HepG2 (cell line): Measurements from ENCODE around the gene RPTOR. TPM values are rescaled to one million over a fixed set of nuclear protein-coding genes. Genes with fewer than 3 reads are reported as not detected.

Experiments
- ASH2L ChIP-seq: fragments of 300-600, 200-600 bp; sonication (generic); IDR thresholded peaks from 2 replicates; pipeline ENCODE4 v1.7.0; 2017; ENCODE audit warnings: low read depth, mild to moderate bottlenecking, moderate library complexity, mixed read lengths, low read length; ENCODE audit not compliant: insufficient read length
- CC2D1A ChIP-seq: sonication (generic); formaldehyde crosslinking; IDR thresholded peaks from 2 replicates; pipeline ENCODE4 v1.8.1; 2023; ENCODE audit warnings: mild to moderate bottlenecking, missing genetic modification reagents
- DMAP1 ChIP-seq: IDR thresholded peaks from 2 replicates; pipeline ENCODE4 v1.6.1; 2016
- HNF1A ChIP-seq, 2 experiments: sonication (generic) in 1 of 2; formaldehyde crosslinking in 1 of 2; IDR thresholded peaks; 2 replicates each; pipeline versions ENCODE4 v1.4.0 to v1.6.1; 2016 to 2020; ENCODE audit warnings: borderline replicate concordance in 1 of 2, low read depth in 1 of 2, mild to moderate bottlenecking in 1 of 2, missing genetic modification reagents in 1 of 2
- LCORL ChIP-seq, 2 experiments: fragments of 450-650 bp in 1 of 2; sonication (generic) in 1 of 2; formaldehyde crosslinking in 1 of 2; IDR thresholded peaks; 2 replicates each; pipeline versions ENCODE4 v1.5.0 to v1.6.1; 2017 to 2020; ENCODE audit warnings: antibody characterized with exemption in 1 of 2, missing genetic modification reagents in 1 of 2
- NR2F1 ChIP-seq, 2 experiments: fragments of 450-650 bp in 1 of 2; formaldehyde crosslinking in 1 of 2; IDR thresholded peaks; 2 replicates each; pipeline versions ENCODE4 v1.5.0 to v1.6.1; 2016 to 2020; ENCODE audit warnings: mild to moderate bottlenecking in 1 of 2, missing compliant biosample characterization in 1 of 2, missing genetic modification reagents in 1 of 2, moderate library complexity in 1 of 2
- PCBP2 ChIP-seq: fragments of 200-400 bp; formaldehyde crosslinking; optimal IDR thresholded peaks from 2 replicates; pipeline ENCODE3; 2018; ENCODE audit warnings: low read length, low read depth; ENCODE audit not compliant: poor library complexity, severe bottlenecking
- POLR2AphosphoS2 ChIP-seq: IDR thresholded peaks from 2 replicates; pipeline ENCODE4 v1.6.1; 2011; ENCODE audit warnings: low read depth, low read length, improper control_type of control experiment
- SIX1 ChIP-seq: sonication (generic); formaldehyde crosslinking; IDR thresholded peaks from 2 replicates; pipeline ENCODE4 v1.4.0; 2020; ENCODE audit warnings: missing genetic modification reagents, borderline replicate concordance
- ZFYVE20 ChIP-seq: sonication (generic); formaldehyde crosslinking; IDR thresholded peaks from 2 replicates; pipeline ENCODE4 v1.8.0; 2023; ENCODE audit warnings: low read depth, mild to moderate bottlenecking, moderate library complexity, missing genetic modification reagents, borderline replicate concordance
- ZNF407 ChIP-seq: sonication (generic); formaldehyde crosslinking; IDR thresholded peaks from one replicate; pipeline ENCODE4 v1.5.1; 2020; ENCODE audit warnings: mild to moderate bottlenecking, missing genetic modification reagents; ENCODE audit errors: not compliant biosample characterization
- ZNF589 ChIP-seq: sonication (generic); formaldehyde crosslinking; conservative IDR thresholded peaks from 2 replicates; pipeline ENCODE4 v1.8.0; 2022; ENCODE audit warnings: mild to moderate bottlenecking, moderate library complexity, missing genetic modification reagents
- ZSCAN21 ChIP-seq: sonication (generic); formaldehyde crosslinking; IDR thresholded peaks from 2 replicates; pipeline ENCODE4 v1.8.0; 2022; ENCODE audit warnings: mild to moderate bottlenecking, missing genetic modification reagents, moderate library complexity, borderline replicate concordance
- ZSCAN25 ChIP-seq: sonication (generic); formaldehyde crosslinking; IDR thresholded peaks from 2 replicates; pipeline ENCODE4 v1.8.0; 2022; ENCODE audit warnings: mild to moderate bottlenecking, missing genetic modification reagents
- polyA plus RNA-seq, 8 experiments: library from polyadenylated mRNA; depleted of rRNA in 3 of 8; stranded (reverse) in 7 of 8; unstranded in 1 of 8; fragments of >200 nt; fragmentation: Illumina TruSeq in 4 of 8; extraction: Trizol in 4 of 8; gene quantifications; 2 replicates each; pipeline versions ENCODE4 v1.2.1 to v1.2.3, GENCODE V29; 2011 to 2016; ENCODE audit warnings: low read depth in 4 of 8, missing spikeins in 1 of 8, mixed read lengths in 1 of 8; ENCODE audit not compliant: insufficient read depth in 1 of 8
- total RNA-seq, 5 experiments: library from RNA; depleted of rRNA; stranded (reverse); fragments of >200 nt; fragmentation: Illumina TruSeq; extraction: Trizol; gene quantifications; 2 replicates each; pipeline ENCODE4 v1.2.3, GENCODE V29; 2016; ENCODE audit warnings: low read depth in 1 of 5
- TF ChIP-seq, protein P1 (sequence below): IDR thresholded peaks from 2 replicates; pipeline ENCODE4 v1.6.1; 2016; ENCODE audit warnings: low read depth, borderline replicate concordance

The RPTOR gene
- total and polyA plus RNA-seq, 2 of the 13 experiments (the other 11 are each of a cell fraction or from before 2014, with no cell fraction given), result 6.6 to 25.3 TPM

GRCh38 chr17:80629298-80630028 is 84.8 kb downstream of the RPTOR start (continued):
- peak; percentile 61; the same call in 1 of the 2 replicates for TF ChIP-seq ZSCAN21 (CRISPR knock-in tag)
- TF ChIP-seq CC2D1A (CRISPR knock-in tag), result no peak
- no peak for TF ChIP-seq POLR2AphosphoS2
- no peak for TF ChIP-seq NR2F1 (CRISPR knock-in tag; IDR thresholded peaks at IDR 0.05)
- peak; percentile 91 for TF ChIP-seq ASH2L
- TF ChIP-seq ZNF407, result no peak
- no peak for TF ChIP-seq ZFYVE20 (CRISPR knock-in tag)
- peak; percentile 53 for TF ChIP-seq LCORL (IDR thresholded peaks at IDR 0.05)
- TF ChIP-seq LCORL (CRISPR knock-in tag; IDR thresholded peaks at IDR 0.05), result peak; percentile 50; the same call in 1 of the 2 replicates
- TF ChIP-seq, protein P1, sequence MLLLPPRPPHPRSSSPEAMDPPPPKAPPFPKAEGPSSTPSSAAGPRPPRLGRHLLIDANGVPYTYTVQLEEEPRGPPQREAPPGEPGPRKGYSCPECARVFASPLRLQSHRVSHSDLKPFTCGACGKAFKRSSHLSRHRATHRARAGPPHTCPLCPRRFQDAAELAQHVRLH (CRISPR knock-in tag), result no peak
- TF ChIP-seq ZSCAN25 (CRISPR knock-in tag), result peak; percentile 38; the same call in 1 of the 2 replicates
- peak; percentile 37; the same call in 1 of the 2 replicates for TF ChIP-seq ZNF589 (CRISPR knock-in tag)
- peak; percentile 38 for TF ChIP-seq HNF1A (IDR thresholded peaks at IDR 0.05; ENCODE audit: low read depth)
- TF ChIP-seq HNF1A (CRISPR knock-in tag; IDR thresholded peaks at IDR 0.05; ENCODE audit: borderline replicate concordance), result no peak
- no peak for TF ChIP-seq PCBP2
- no peak for TF ChIP-seq SIX1
- TF ChIP-seq DMAP1, result peak; percentile 71; the same call in 1 of the 2 replicates
